HG03103 (cell line): Measurements from ENCODE around the gene OSER1.
"Not testable (repeated sequence)": the region's sequence is repeated elsewhere in the genome, so short reads cannot be mapped to it uniquely, and the experiment has no call there.

ENCODE experiments used
- ATAC-seq: cut with Tn5 transposase; IDR thresholded peaks from one replicate; pipeline ENCODE4 v1.9.1; 2021; ENCODE audit warnings: low read depth; ENCODE audit not compliant: unreplicated experiment

Gene OSER1

DNA sequence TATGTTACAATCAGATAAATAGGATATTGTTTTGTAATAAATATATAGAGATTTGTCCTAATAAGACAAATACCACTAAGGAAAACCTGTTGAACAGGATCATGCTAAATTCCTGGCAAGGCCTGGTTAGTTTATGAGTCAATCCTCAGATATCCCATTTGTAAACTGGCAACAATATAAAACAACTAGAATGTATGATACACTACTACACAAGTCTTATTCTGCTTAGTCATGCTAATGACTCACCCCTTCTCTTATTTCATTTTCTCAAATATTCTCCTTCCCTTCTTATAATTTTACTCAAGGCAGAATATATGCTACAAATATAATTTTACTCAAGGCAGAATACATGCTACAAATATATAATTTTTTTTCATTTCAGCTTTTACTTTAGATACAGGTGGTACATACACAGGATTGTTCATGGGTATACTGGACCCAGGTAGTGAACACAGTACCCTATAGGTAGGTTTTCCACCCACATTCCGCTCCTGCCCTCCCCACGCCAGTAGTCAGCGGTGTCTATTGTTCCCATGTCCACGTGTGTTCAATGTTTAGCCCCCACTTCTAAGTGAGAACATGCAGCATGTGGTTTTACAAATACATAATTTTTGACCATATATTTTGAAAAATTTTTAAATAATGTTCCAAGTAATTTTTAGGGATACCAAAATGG is 6.3 kb downstream of the OSER1 start:
- no peak for ATAC-seq

DNA sequence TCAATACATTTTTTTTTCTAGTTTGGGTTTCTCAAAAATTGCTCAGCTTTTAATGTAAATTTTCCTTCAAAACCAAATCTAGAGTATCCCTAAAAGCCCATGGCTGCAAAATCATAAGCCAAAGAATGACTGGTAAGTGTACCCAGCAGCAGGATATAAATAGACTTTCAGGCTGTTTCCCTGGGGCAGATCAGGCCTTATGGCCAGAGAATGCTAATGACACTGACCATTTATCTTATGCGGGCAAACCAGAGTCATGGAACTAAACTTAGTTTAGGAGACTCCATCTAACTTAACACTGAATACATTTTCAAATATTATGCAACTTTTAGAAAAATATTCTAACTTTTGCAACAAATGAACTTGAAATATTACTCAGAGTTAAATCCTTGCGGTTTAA is 7.4 kb downstream of the OSER1 start:
- ATAC-seq: no peak

DNA sequence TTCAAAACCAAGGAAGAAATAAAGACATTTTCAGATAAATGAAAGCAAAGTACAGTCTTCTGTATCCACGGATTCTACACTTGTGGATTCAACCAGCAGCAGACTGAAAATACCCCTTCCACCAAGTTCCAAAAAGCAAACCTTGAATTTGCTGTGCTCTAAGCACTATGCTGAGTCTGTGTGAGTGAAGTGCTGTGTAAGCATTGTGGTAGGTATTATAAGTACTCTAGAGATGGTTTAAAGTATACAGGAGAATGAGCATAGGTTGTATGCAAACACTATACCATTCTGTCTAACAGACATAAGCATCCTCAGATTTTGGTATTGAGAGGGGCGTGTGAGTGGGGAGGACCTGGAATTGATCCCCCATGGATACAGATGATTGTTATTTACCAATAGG is 9.6 kb downstream of the OSER1 start:
- ATAC-seq: no peak

GRCh38 chr20:44200371-44200770 is 10.2 kb downstream of the OSER1 start:
- no peak for ATAC-seq

- no peak for ATAC-seq
Observed at GRCh38 chr20:44199877-44200276, 10.7 kb downstream of the OSER1 start.

- ATAC-seq: no peak
Observed at GRCh38 chr20:44198872-44199271, 11.7 kb downstream of the OSER1 start.

DNA sequence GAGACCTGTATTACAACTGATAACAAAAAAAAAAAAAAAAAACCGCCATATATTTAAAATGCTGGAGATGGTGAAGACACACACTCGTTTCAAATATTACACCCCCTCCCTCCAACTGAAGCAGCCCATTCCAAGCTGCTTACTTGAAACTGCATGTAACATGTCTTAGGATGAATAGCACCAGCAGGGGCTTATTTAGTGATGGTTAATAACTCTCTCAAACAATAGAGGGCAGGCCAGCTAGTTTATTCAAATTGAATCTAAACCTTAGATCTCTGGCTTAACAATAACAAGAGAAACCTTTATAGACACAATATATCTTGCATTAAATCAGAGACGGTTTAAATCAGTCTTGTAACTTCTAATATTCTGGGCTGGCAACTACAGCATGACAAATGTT is 14.3 kb downstream of the OSER1 start:
- ATAC-seq: no peak

DNA sequence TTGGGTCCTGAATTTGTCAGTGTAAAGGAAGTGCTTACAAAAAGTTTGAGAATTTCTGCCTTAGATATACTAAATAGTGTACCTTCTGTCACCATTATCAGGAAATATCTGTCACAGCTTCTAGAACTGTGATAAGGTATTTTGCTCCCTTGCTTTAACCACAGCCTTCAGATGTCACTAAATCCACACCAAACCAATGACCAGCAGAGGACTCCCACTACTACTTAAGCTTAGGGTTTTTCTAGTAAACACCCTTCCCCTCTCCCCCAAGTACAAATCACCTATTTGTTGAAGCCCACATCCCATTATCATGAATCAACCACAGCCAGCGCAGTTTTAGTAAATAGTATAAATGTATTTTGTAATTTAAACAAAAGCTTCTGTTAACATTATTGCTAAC is 15.0 kb downstream of the OSER1 start:
- no peak for ATAC-seq

DNA sequence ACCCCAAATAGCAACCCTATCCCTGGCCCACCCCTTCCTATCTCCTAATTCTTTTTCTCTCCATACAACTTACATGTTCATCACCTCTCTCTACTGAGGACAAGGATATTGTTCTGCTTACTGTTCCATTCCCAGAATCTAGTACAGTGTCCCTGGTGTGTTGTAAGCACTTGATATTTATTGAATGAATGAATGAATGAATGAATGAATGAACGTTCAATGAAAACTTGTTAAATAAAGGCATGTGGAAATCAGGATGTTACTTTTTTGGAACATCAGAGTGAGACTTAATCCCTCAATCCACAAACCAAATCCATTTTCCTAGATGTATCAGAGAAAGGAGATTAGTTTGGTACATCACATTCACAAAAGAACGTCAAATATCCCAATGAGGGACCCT is 16.8 kb downstream of the OSER1 start:
- ATAC-seq: no peak

- not testable (repeated sequence) for ATAC-seq
Observed at GRCh38 chr20:44191640-44192039, 18.9 kb downstream of the OSER1 start.

- ATAC-seq: not testable (repeated sequence)
Observed at GRCh38 chr20:44190197-44190852, 20.2 kb downstream of the OSER1 start.

GRCh38 chr20:44188752-44189151 is 21.8 kb downstream of the OSER1 start:
- ATAC-seq: no peak

DNA sequence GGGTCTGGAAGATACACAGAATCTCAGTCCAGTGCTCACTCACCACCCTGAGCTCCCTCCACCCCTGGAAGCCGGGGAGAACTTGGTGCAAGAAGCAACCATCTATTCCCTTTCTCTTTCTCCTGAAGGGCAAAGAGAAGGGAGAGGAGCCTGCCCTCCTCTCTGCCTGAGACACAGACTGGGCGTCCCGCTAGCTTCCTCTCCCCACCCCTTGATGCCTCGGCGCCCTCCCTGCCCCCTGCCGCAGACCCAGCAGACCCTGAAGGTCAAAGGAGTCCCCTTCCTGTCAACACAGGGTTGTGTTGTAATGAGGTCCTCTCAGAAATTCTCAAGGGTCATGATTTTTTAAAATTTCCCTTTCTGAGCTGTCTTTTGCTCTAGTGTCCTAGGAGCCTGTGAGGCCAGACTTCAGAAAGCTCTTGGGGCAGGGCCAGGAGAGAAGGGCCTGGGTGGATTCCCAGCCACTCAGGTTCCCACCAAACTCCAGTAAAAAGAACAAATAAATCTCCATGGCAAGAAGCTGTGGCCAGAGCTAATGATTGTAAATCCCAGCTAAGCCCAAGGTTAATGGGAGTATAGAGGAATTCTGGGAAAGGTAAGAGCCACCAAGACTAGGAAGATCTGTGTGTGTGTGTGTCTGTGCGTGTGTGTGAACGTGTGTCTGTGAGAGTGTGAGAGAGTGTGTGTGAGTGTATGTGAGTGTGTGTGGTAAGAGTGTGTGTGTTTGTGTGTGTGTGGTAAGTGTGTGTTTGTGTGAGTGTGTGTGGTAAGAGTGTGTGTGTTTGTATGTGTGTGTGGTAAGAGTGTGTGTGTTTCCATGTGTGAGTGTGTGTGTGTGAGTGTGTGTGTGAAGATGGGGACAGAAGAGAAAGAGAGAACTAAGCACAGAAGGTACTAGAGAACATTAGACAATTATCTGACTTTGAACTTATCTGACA is 22.5 kb downstream of the OSER1 start:
- ATAC-seq: no peak

DNA sequence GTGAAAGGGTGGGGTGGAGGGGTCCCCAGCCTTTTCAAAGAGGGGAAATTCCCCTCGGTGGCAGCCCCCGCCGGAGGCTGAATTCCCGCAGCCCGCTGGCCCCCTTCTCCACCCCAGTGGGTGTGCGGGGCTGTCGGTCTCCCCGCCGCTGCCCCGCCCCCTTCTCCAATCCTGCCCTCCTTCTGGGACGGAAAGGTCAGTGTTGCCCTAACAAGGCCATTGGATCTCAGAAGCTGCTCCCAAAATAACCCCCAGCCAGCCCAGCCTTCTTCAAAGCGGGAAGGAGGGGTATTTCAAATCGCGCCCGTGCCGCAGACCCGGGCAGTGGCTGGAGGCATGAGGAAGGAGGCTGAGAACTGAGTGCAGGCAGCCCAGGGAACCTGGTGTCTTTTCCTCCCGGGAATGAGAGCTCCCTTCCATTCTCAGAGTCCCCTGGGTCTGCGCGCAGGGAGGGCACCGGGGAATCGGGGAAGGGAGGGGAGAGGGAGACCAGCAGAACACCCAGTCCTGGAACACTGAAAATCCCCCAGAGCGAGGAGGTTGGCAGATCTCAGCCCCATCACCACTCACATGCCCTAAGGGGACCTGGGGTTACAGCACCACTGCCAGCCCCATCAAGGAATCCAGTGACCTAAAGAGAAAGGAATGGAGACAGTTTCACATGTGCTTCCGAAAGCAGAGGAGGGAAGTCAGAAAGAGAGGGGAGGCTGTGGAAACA is 23.4 kb downstream of the OSER1 start, which contains the start of gene JPH2:
JPH2 (minus strand) TSS at position 135 of the 718 bp plus-strand sequence. CDS start 483 bp downstream, outside the sequence.
- no peak for ATAC-seq

DNA sequence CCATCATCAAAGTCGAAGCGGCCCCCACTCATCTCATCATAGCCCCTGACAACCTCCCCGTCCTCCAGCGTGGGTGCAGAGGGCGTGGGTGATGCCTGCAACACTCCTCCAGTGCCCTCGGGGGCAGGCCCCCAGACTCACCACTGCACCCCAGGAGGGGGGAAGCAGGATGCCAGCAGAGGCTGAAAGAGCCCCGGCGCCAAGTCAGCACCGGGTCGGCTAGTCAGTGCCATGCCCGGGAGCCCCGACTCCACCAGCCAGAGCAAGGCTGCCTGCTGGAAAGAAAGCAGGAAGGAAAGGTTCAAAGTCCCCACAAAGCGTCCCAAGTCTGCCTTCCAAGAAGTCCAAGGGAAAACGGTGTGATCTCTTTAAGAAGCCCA is 23.9 kb downstream of the OSER1 start:
- no peak for ATAC-seq

DNA sequence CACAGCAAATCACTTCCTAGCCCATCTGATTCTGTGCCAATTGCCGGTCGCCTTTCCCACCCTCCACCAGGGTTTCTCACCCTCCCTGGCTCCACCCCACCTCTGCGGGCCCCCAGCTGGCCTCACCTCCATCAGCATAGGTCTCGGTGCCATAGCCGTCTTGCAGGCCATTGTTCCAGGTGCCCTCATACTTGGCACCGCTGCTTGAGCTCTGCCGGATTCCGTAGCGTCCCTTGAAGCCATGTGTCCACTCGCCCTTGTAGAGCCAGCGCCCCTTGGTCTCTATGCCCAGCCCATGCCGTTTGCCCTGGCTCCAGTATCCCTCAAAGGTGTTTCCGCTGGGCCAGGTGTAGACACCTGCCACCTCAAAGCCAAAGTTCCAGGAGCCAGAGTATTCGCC is 24.4 kb downstream of the OSER1 start:
- no peak for ATAC-seq

DNA sequence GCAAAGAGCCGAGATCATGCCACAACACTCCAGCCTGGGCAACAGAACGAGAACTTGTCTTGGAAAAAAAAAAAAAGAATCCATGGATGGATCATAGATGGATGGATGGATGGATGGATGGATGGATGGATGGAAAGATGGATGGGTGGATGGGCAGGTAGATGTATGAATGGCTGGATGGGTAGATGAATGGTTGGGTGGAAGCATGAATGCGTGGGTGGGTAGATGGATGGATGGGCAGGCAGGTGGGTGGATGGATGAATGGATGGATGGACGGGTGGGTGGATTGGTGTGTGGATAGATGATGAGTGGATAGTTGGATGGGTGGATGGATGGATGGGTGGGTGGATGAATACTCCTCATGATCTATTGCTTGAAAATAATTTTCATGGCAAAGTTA is 25.0 kb downstream of the OSER1 start:
- no peak for ATAC-seq

- ATAC-seq: no peak
Observed at GRCh38 chr20:44183282-44183681, 27.3 kb downstream of the OSER1 start.

- ATAC-seq: no peak
Observed at GRCh38 chr20:44182863-44183262, 27.7 kb downstream of the OSER1 start.

DNA sequence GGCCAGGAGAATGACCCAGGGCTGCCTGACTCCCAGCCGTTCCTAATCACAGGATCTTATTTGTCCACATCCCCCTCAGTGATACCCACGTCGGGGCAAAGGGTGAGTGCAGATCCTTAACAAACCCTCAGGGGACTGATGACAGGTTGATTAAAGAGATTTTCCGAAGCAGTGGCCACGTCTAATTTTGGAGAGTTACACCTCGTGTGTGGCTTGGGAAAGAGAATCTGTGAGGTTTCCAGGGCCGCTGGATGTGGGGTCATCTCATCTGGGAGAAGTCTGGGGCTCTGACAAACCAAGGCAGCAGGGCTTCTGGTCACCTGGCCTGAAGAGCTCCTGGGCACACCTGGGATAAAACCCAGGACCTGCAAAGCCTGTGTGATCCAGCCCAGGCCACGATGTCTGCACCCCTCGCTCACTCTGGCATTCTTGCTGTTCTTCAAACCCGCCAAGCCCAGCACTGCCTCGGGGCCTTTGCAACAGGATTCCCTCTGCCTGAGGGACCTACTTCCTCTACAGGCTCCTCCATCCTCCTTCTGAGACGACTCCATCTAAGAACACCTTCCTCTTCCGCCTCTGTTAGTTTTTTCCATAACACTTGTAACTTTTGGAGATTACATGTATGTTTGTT is 28.3 kb downstream of the OSER1 start:
- ATAC-seq: no peak
